IMR-90 (cell line): ENCODE results near the gene ACACA. TPM values are rescaled to one million over a fixed set of nuclear protein-coding genes. Genes with fewer than 3 reads are reported as not detected.
A peak's percentile ranks its signal among the peaks of the same experiment; 100 is the strongest.

Source experiments
- ATAC-seq: fragments of 200-7000 bp; cut with Tn5 transposase; 2 replicates; pipeline ENCODE4 v1.9.1; 2020; ENCODE audit warnings: low read depth, mild to moderate bottlenecking, moderate library complexity
- BruUV-seq: library from RNA; stranded (reverse); fragments of 400-500 nt; replicated peaks from 2 replicates; lab custom pipeline; 2021; lab: Mats Ljungman, UMichigan
- CTCF ChIA-PET: fragments of 300-600 bp; formaldehyde crosslinking; extraction: SDS; loops from one replicate; lab custom pipeline; 2021; ENCODE audit warnings: antibody characterized with exemption; lab: Yijun Ruan, JAX
- POLR2A ChIA-PET: fragments of 300-600 bp; sonication (Branson Sonifier 250); formaldehyde crosslinking; loops from one replicate; lab custom pipeline; 2022; ENCODE audit warnings: antibody characterized with exemption; ENCODE audit not compliant: unreplicated experiment; lab: Charles Lee
- DNase-seq: peaks from one replicate; pipeline ENCODE4 v3.0.0; 2013
- H2AFZ ChIP-seq: replicated peaks from 2 replicates; pipeline ENCODE3; 2013; ENCODE audit warnings: low read length, mild to moderate bottlenecking; ENCODE audit not compliant: poor library complexity
- H2AK5ac ChIP-seq: 2 replicates; pipeline ENCODE4 v1.6.1; 2013; ENCODE audit warnings: low read depth, low read length, inconsistent platforms
- H2AK9ac ChIP-seq: replicated peaks from 2 replicates; pipeline ENCODE3; 2013; ENCODE audit warnings: mild to moderate bottlenecking, low read depth, low read length, moderate library complexity; ENCODE audit not compliant: poor library complexity
- H2BK120ac ChIP-seq: 2 replicates; pipeline ENCODE4 v1.6.1; 2013; ENCODE audit warnings: low read depth, low read length, inconsistent platforms
- H2BK15ac ChIP-seq: 3 replicates; pipeline ENCODE4 v1.6.1; 2013; ENCODE audit warnings: low read depth, low read length, inconsistent platforms
- H2BK20ac ChIP-seq: 2 replicates; pipeline ENCODE4 v1.6.1; 2013; ENCODE audit warnings: low read depth, mild to moderate bottlenecking, inconsistent platforms, low read length, moderate library complexity
- H2BK5ac ChIP-seq: 2 replicates; pipeline ENCODE4 v1.6.1; 2013; ENCODE audit warnings: mild to moderate bottlenecking, low read depth, low read length, inconsistent platforms; ENCODE audit not compliant: poor library complexity, severe bottlenecking
- H3K14ac ChIP-seq: replicated peaks from 2 replicates; pipeline ENCODE4 v1.6.1; 2013; ENCODE audit warnings: low read depth, low read length, inconsistent platforms
- H3K18ac ChIP-seq: 2 replicates; pipeline ENCODE4 v1.6.1; 2013; ENCODE audit warnings: low read depth, low read length, control low read depth
- H3K23ac ChIP-seq: 2 replicates; pipeline ENCODE4 v1.6.1; 2013; ENCODE audit warnings: low read depth, low read length, inconsistent platforms
- H3K27ac ChIP-seq: 2 replicates; pipeline ENCODE4 v1.5.1; 2013; ENCODE audit warnings: mild to moderate bottlenecking, control low read depth, low read length; ENCODE audit not compliant: insufficient read depth
- H3K27me3 ChIP-seq: 2 replicates; pipeline ENCODE4 v1.6.1; 2013; ENCODE audit warnings: low read length; ENCODE audit not compliant: control insufficient read depth, insufficient read depth
- H3K36me3 ChIP-seq: 2 replicates; pipeline ENCODE4 v1.6.1; 2013; ENCODE audit warnings: low read length, mixed read lengths; ENCODE audit not compliant: control insufficient read depth, insufficient read depth
- H3K4ac ChIP-seq: 2 replicates; pipeline ENCODE4 v1.6.1; 2013; ENCODE audit warnings: low read depth, low read length, inconsistent platforms
- H3K4me1 ChIP-seq: 2 replicates; pipeline ENCODE4 v1.6.1; 2013; ENCODE audit warnings: low read length, mixed read lengths; ENCODE audit not compliant: control insufficient read depth, insufficient read depth
- H3K4me2 ChIP-seq: 2 replicates; pipeline ENCODE4 v1.6.1; 2013; ENCODE audit warnings: low read depth, mild to moderate bottlenecking, control low read depth, low read length, moderate library complexity
- H3K4me3 ChIP-seq: 2 replicates; pipeline ENCODE4 v1.5.1; 2013; ENCODE audit warnings: low read depth, mild to moderate bottlenecking, control low read depth, low read length, moderate library complexity; ENCODE audit not compliant: insufficient read depth
- H3K56ac ChIP-seq: 2 replicates; pipeline ENCODE4 v1.6.1; 2013; ENCODE audit warnings: low read length, inconsistent platforms; ENCODE audit not compliant: insufficient read depth; ENCODE audit errors: extremely low read depth
- H3K79me1 ChIP-seq, 2 experiments: 2 replicates each; pipeline ENCODE4 v1.6.1; 2013; ENCODE audit warnings: low read length in 2 of 2, inconsistent platforms in 1 of 2, low read depth in 1 of 2
- H3K9ac ChIP-seq: 2 replicates; pipeline ENCODE4 v1.6.1; 2013; ENCODE audit warnings: low read depth, low read length, control low read depth
- H3K9me1 ChIP-seq: 2 replicates; pipeline ENCODE4 v1.6.1; 2013; ENCODE audit warnings: low read length, inconsistent platforms; ENCODE audit not compliant: insufficient read depth
- H3K9me3 ChIP-seq: 2 replicates; pipeline ENCODE4 v1.6.1; 2013; ENCODE audit warnings: low read length; ENCODE audit not compliant: control insufficient read depth, insufficient read depth
- H4K20me1 ChIP-seq: 2 replicates; pipeline ENCODE4 v1.6.1; 2013; ENCODE audit warnings: low read length, inconsistent platforms; ENCODE audit not compliant: insufficient read depth
- H4K5ac ChIP-seq: 2 replicates; pipeline ENCODE4 v1.6.1; 2013; ENCODE audit warnings: mild to moderate bottlenecking, low read depth, low read length, control low read depth
- H4K8ac ChIP-seq, 2 experiments: 2 replicates each; pipeline ENCODE4 v1.6.1; 2013; ENCODE audit warnings: low read depth in 2 of 2, low read length in 2 of 2, control low read depth in 1 of 2, inconsistent platforms in 1 of 2
- H4K91ac ChIP-seq: 2 replicates; pipeline ENCODE4 v1.6.1; 2013; ENCODE audit warnings: low read depth, low read length, inconsistent platforms; ENCODE audit not compliant: insufficient read depth
- CEBPB ChIP-seq: IDR thresholded peaks from 2 replicates; pipeline ENCODE4 v1.6.1; 2012; ENCODE audit warnings: low read depth, low read length, improper control_type of control experiment
- CHD1 ChIP-seq: IDR thresholded peaks from 2 replicates; pipeline ENCODE4 v1.6.1; 2012; ENCODE audit warnings: low read depth, low read length, improper control_type of control experiment
- MAFK ChIP-seq: IDR thresholded peaks from 2 replicates; pipeline ENCODE4 v1.6.1; 2012; ENCODE audit warnings: low read depth, low read length, improper control_type of control experiment
- MAZ ChIP-seq: IDR thresholded peaks from 2 replicates; pipeline ENCODE4 v1.6.1; 2012; ENCODE audit warnings: low read depth, mild to moderate bottlenecking, low read length, improper control_type of control experiment, moderate library complexity, borderline replicate concordance
- MXI1 ChIP-seq: IDR thresholded peaks from 2 replicates; pipeline ENCODE4 v1.6.1; 2012; ENCODE audit warnings: low read depth, mild to moderate bottlenecking, low read length, moderate library complexity, borderline replicate concordance
- NFE2L2 ChIP-seq: fragments of 150-350 bp; IDR thresholded peaks from 2 replicates; pipeline ENCODE4 v1.6.1; 2016; ENCODE audit warnings: low read depth, mild to moderate bottlenecking, low read length
- POLR2A ChIP-seq: IDR thresholded peaks from 2 replicates; pipeline ENCODE4 v1.6.1; 2012; ENCODE audit warnings: mild to moderate bottlenecking, low read depth, low read length
- RAD21 ChIP-seq: IDR thresholded peaks from 2 replicates; pipeline ENCODE4 v1.6.1; 2012; ENCODE audit warnings: low read length, improper control_type of control experiment
- RFX5 ChIP-seq: IDR thresholded peaks from 2 replicates; pipeline ENCODE4 v1.8.0; 2012; ENCODE audit warnings: low read depth, mild to moderate bottlenecking, low read length, moderate library complexity
- SMC3 ChIP-seq: fragments of 150-350 bp; IDR thresholded peaks from 2 replicates; pipeline ENCODE4 v1.6.1; 2016; ENCODE audit warnings: low read depth, mild to moderate bottlenecking, antibody characterized with exemption, low read length, moderate library complexity
- WGBS, 2 experiments: methylation state at CpG; one replicate each; pipeline versions ENCODE4 v1.1.5 to v1.1.7; 2013; ENCODE audit warnings: missing lambda C conversion rate in 2 of 2; ENCODE audit not compliant: insufficient read length in 1 of 2; ENCODE audit errors: extremely low coverage in 2 of 2; 5-methylcytosine and 5-hydroxymethylcytosine counted together
- dilution Hi-C: fragments of 300-500 bp; cut with HindIII; formaldehyde crosslinking; loops from one replicate; pipeline ENCODE4 v1.14.3; 2018; ENCODE audit warnings: low sequenced_read_pairs; ENCODE audit not compliant: unreplicated experiment
- in situ Hi-C: fragments of 300-500 bp; cut with MboI; formaldehyde crosslinking; loops from 3 replicates; pipeline ENCODE4 v1.14.3; 2019; ENCODE audit warnings: low sequenced_read_pairs, inconsistent platforms, mixed read lengths
- intact Hi-C: fragments of 100-400 bp; cut with micrococcal nuclease; formaldehyde crosslinking; loops from 2 replicates; pipeline ENCODE4 v1.10.0; 2022
- polyA plus RNA-seq, 3 experiments: library from polyadenylated mRNA; depleted of rRNA; stranded (reverse); fragments of >200 nt; gene quantifications; 2 replicates each; pipeline ENCODE4 v1.2.3, GENCODE V29; 2012; ENCODE audit warnings: low replicate concordance in 1 of 3
- total RNA-seq: library from RNA; depleted of rRNA; stranded (reverse); fragments of >200 nt; gene quantifications from 2 replicates; pipeline ENCODE4 v1.2.3, GENCODE V29; 2012
- TF ChIP-seq, protein P1 (sequence below): fragments of 150-350 bp; IDR thresholded peaks from 2 replicates; pipeline ENCODE4 v1.6.1; 2017; ENCODE audit warnings: mild to moderate bottlenecking, antibody characterized with exemption, low read length, low read depth
- TF ChIP-seq, protein P2 (sequence below): fragments of 150-350 bp; IDR thresholded peaks from 2 replicates; pipeline ENCODE4 v1.6.1; 2016; ENCODE audit warnings: low read depth, mild to moderate bottlenecking, low read length, moderate library complexity, borderline replicate concordance

Gene ACACA
- total and polyA plus RNA-seq, 2 of the 4 experiments (the other 2 are of a cell fraction): 21.3 to 39.1 TPM

DNA sequence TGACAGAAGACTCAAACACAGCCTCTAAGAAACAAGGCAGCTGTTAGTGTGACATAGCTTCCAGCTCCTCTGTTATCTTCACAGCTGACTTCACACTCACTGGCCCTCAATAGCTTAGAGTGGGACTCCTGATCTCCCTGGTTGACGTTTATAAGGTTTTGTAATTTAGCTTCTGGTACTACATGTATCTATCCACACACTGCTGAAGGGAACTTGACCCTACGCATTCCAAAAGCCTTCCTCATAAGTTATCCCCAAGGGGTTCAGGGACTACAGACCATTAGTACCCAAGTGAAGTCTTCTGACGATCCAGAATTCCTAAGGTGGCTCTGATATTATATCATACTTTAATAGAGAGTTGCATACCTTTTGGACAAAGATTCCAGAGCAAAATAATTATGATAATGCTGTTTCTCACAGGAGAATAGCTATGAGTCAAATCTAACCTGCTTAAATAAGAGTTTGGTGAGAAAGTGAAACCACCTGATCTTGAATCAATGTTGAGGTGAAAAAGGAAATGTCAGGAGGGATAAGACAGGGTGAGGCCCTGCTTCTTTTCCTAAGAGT is 14.5 kb downstream of the ACACA start:
- BruUV-seq: no TSS peak
- Histone ChIP-seq H3K4me2 (peak overlapping the region; percentile 84), H3K27ac (no peak overlapping the region), H2AFZ (no peak overlapping the region), H2AK5ac (no peak overlapping the region), H2BK120ac (no peak overlapping the region), H4K20me1 (peaks cover 5% of the 10 kb centered on the region; the same call in 1 of the 2 replicates), H3K9me1 (0 out of 2 replicates have a peak, but pooled peaks cover 5% of the 10 kb centered on the region), H3K36me3 (no peaks in the 10 kb centered on the region), H3K9me3 (no peaks in the 10 kb centered on the region), H3K79me1 (peaks cover 0 to 21% of the 10 kb centered on the region in 2 experiments; a peak in 3 of 4 replicates), H2BK15ac (no peak overlapping the region), H4K5ac (no peak overlapping the region), H3K4me3 (no peak overlapping the region), H3K4me1 (peaks cover 7% of the 10 kb centered on the region), H2BK20ac (no peak overlapping the region), H3K27me3 (no peaks in the 10 kb centered on the region), H3K4ac (peak overlapping the region; percentile 31; the same call in 1 of the 2 replicates), H3K9ac (no peak overlapping the region), H3K56ac (no peak overlapping the region), H3K18ac (no peak overlapping the region), H2BK5ac (peak overlapping the region; percentile 23), H2AK9ac (no peak overlapping the region), H3K14ac (peak overlapping the region; percentile 30; the same call in 1 of the 2 replicates), H4K8ac (no peak overlapping the region), H4K91ac (no peak overlapping the region), H3K23ac (peak overlapping the region; percentile 41; the same call in 1 of the 2 replicates)
- TF ChIP-seq MAFK (no peak), RFX5 (no peak), SMC3 (no peak), RAD21 (no peak), CHD1 (no peak), NFE2L2 (no peak), MAZ (no peak), MXI1 (no peak), CEBPB (no peak), POLR2A (no peak)
- TF ChIP-seq, protein P1, sequence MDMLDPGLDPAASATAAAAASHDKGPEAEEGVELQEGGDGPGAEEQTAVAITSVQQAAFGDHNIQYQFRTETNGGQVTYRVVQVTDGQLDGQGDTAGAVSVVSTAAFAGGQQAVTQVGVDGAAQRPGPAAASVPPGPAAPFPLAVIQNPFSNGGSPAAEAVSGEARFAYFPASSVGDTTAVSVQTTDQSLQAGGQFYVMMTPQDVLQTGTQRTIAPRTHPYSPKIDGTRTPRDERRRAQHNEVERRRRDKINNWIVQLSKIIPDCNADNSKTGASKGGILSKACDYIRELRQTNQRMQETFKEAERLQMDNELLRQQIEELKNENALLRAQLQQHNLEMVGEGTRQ: no peak
- TF ChIP-seq, protein P2, sequence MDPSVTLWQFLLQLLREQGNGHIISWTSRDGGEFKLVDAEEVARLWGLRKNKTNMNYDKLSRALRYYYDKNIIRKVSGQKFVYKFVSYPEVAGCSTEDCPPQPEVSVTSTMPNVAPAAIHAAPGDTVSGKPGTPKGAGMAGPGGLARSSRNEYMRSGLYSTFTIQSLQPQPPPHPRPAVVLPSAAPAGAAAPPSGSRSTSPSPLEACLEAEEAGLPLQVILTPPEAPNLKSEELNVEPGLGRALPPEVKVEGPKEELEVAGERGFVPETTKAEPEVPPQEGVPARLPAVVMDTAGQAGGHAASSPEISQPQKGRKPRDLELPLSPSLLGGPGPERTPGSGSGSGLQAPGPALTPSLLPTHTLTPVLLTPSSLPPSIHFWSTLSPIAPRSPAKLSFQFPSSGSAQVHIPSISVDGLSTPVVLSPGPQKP: no peak
- ChIA-PET POLR2A (no interaction called here), CTCF (interaction anchor here (2.5 kb wide), 1 partner anchor 18 kb away, joined by 28 read pairs; no protein-coding TSS in a partner anchor)
- ATAC-seq (peak; percentile 89), DNase-seq (peak; percentile 90)
- dilution Hi-C loops: no loop called here
- no CpG with 5 or more reads among the region's 3 CpGs for WGBS, 2 experiments
- intact Hi-C loops: no loop called here
- in situ Hi-C loops: no loop called here
